Measurements from ENCODE around the gene USP11. TPM values are rescaled to one million over a fixed set of nuclear protein-coding genes. Genes with fewer than 3 reads are reported as not detected.

The USP11 gene
- polyA plus RNA-seq, 1 donor (not counting 4 experiments of a cell fraction or from before 2014, with no cell fraction given): 6.3 TPM

- H3K79me2 ChIP-seq (ENCODE audit: control insufficient read depth, insufficient read depth, low read length): no peaks in the 10 kb centered on the region
- H2AFZ ChIP-seq (ENCODE audit: control insufficient read depth, low read length): no peak overlapping the region
- TF ChIP-seq EZH2 (IDR thresholded peaks at IDR 0.05; ENCODE audit: low read length): no peak
- TF ChIP-seq CTCF (optimal IDR thresholded peaks at IDR 0.05 in 1 of 3, IDR thresholded peaks at IDR 0.05 in 1 of 3, conservative IDR thresholded peaks at IDR 0.05 in 1 of 3; ENCODE audit: extremely low read depth in 1 of 3, insufficient read depth in 2 of 3, low read length in 3 of 3): no peak
- no peak overlapping the region for H3K27ac ChIP-seq (ENCODE audit: control insufficient read depth, insufficient read depth, low read length)
- H3K27me3 ChIP-seq (ENCODE audit: control insufficient read depth, extremely low read depth, insufficient read depth, low read length): no peaks in the 10 kb centered on the region
- no peaks in the 10 kb centered on the region for H3K9me1 ChIP-seq (ENCODE audit: control insufficient read depth, extremely low read depth, insufficient read depth, low read length)
- peaks cover 1% of the 10 kb centered on the region for H3K4me1 ChIP-seq (ENCODE audit: control insufficient read depth, extremely low read depth, insufficient read depth, low read length)
- H3K36me3 ChIP-seq (ENCODE audit: control insufficient read depth in 2 of 2, extremely low read depth in 1 of 2, insufficient read depth in 2 of 2, low read length in 2 of 2): peaks cover 4 to 11% of the 10 kb centered on the region in 2 experiments
- H4K20me1 ChIP-seq (ENCODE audit: control insufficient read depth, extremely low read depth, insufficient read depth, low read length): no peaks in the 10 kb centered on the region
- no peak for DNase-seq (ENCODE audit: low read depth, low spot score)
- H3K4me3 ChIP-seq (ENCODE audit: control insufficient read depth in 2 of 3, extremely low read depth in 1 of 3, insufficient read depth in 2 of 3, low read depth in 1 of 3, low read length in 3 of 3): no peak overlapping the region
- FAIRE-seq: no peak
- no peaks in the 10 kb centered on the region for H3K9me3 ChIP-seq (ENCODE audit: control insufficient read depth, low read depth, low read length)
- H3K9ac ChIP-seq (ENCODE audit: control insufficient read depth, extremely low read depth, insufficient read depth, low read length): no peak overlapping the region
- H3K4me2 ChIP-seq (ENCODE audit: control insufficient read depth, extremely low read depth, insufficient read depth, low read depth, low read length): no peak overlapping the region
- dilution Hi-C loops (cut with MboI; ENCODE audit: extremely low pct_ligation_motif_present, low sequenced_read_pairs): no loop called here
Observed at GRCh38 chrX:47185241-47185640, 47.6 kb upstream of the USP11 start.

- no peak overlapping the region for H3K9ac ChIP-seq (ENCODE audit: control insufficient read depth, extremely low read depth, insufficient read depth, low read length)
- no peaks in the 10 kb centered on the region for H3K9me1 ChIP-seq (ENCODE audit: control insufficient read depth, extremely low read depth, insufficient read depth, low read length)
- no peaks in the 10 kb centered on the region for H3K9me3 ChIP-seq (ENCODE audit: control insufficient read depth, low read depth, low read length)
- no peak overlapping the region for H3K27ac ChIP-seq (ENCODE audit: control insufficient read depth, insufficient read depth, low read length)
- no peaks in the 10 kb centered on the region for H3K79me2 ChIP-seq (ENCODE audit: control insufficient read depth, insufficient read depth, low read length)
- H3K4me3 ChIP-seq (ENCODE audit: control insufficient read depth in 2 of 3, extremely low read depth in 1 of 3, insufficient read depth in 2 of 3, low read depth in 1 of 3, low read length in 3 of 3): no peak overlapping the region
- H2AFZ ChIP-seq (ENCODE audit: control insufficient read depth, low read length): no peak overlapping the region
- no peak for TF ChIP-seq EZH2 (IDR thresholded peaks at IDR 0.05; ENCODE audit: low read length)
- TF ChIP-seq CTCF (optimal IDR thresholded peaks at IDR 0.05 in 1 of 3, IDR thresholded peaks at IDR 0.05 in 1 of 3, conservative IDR thresholded peaks at IDR 0.05 in 1 of 3; ENCODE audit: extremely low read depth in 1 of 3, insufficient read depth in 2 of 3, low read length in 3 of 3): no peak
- H3K27me3 ChIP-seq (ENCODE audit: control insufficient read depth, extremely low read depth, insufficient read depth, low read length): no peaks in the 10 kb centered on the region
- FAIRE-seq (no peak), DNase-seq (ENCODE audit: low read depth, low spot score) (no peak)
- no peaks in the 10 kb centered on the region for H4K20me1 ChIP-seq (ENCODE audit: control insufficient read depth, extremely low read depth, insufficient read depth, low read length)
- dilution Hi-C loops (cut with MboI; ENCODE audit: extremely low pct_ligation_motif_present, low sequenced_read_pairs): no loop called here
- H3K36me3 ChIP-seq (ENCODE audit: control insufficient read depth in 2 of 2, extremely low read depth in 1 of 2, insufficient read depth in 2 of 2, low read length in 2 of 2): peaks cover 0 to 8% of the 10 kb centered on the region in 2 experiments
- no peak overlapping the region for H3K4me2 ChIP-seq (ENCODE audit: control insufficient read depth, extremely low read depth, insufficient read depth, low read depth, low read length)
- H3K4me1 ChIP-seq (ENCODE audit: control insufficient read depth, extremely low read depth, insufficient read depth, low read length): peaks cover 3% of the 10 kb centered on the region
Observed at GRCh38 chrX:47186096-47186740, 46.6 kb upstream of the USP11 start.
